CD4-positive, alpha-beta T cell treated with Interleukin-4 for 1 hour (primary cell): ENCODE measurements around the gene HLA-F.

ENCODE experiments used
- DNase-seq, 2 donors: peaks; one replicate each; pipeline ENCODE4 v3.0.0-alpha.2; 2020 to 2022

Gene HLA-F

DNA sequence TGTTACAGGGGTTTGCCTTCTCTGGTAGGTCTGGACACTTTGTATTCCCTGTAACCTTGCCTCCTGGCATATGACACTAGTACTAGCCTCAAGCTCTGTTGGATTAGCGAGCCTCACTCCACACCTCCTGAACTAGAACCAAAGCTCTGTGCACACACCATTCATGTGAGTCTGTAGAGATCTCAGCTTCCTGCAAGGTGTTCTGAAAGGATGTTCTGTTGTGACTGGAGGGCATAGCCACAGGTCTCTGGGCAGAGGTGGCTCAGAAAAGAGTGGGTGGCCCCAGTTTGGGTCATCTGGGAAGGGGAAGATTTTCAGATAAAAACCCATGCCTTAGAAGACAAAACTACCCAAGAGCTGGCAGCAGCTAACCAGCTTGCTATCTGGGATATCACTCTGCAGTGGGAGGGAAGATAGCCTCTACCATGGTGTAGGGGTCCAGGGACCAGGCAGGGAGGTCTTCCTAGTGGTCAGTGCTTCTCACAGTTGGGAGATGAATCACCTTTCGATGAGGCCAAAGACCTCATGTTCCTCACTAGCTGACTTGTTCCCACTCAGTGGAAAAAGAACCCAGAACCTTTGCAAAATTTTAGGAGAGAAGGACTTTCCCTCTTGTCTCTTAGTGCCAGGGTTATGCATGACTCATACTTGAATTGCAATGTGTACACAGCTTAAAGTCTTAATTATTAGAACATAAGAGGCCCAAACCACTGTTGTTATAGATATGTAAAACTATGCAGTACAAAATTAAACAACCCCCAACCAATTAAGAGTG is 41.4 kb downstream of the HLA-F start:
- no peak for DNase-seq

GRCh38 chr6:29769336-29769735 is 46.1 kb downstream of the HLA-F start:
- DNase-seq: no peak

DNA sequence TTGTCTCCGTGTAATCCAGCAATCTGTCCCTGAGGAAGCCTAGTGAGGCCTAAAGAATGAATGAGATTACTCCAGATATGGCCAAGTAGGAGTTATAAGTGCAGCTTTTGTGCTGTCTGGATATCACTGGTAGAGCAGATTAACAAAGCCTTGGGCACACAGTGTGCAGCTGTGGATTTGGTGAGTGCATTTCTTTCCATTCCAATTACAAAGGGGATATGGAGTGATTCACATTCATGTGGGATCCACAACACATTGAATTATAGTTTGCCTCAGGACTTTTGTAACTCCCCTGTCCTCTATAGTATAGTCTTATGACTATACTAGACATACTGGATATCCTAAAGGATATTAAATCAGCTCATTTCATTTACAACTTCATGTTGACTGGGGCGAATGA is 47.1 kb downstream of the HLA-F start:
- DNase-seq: no peak

- DNase-seq: no peak
Measured at GRCh38 chr6:29776684-29777083, 53.5 kb downstream of the HLA-F start.
